ENCODE results near the gene FADS2.

Gene FADS2

GRCh38 chr11:61908730-61909316 lies 80.7 kb downstream of the FADS2 start:
- TF ChIP-seq, protein P1, sequence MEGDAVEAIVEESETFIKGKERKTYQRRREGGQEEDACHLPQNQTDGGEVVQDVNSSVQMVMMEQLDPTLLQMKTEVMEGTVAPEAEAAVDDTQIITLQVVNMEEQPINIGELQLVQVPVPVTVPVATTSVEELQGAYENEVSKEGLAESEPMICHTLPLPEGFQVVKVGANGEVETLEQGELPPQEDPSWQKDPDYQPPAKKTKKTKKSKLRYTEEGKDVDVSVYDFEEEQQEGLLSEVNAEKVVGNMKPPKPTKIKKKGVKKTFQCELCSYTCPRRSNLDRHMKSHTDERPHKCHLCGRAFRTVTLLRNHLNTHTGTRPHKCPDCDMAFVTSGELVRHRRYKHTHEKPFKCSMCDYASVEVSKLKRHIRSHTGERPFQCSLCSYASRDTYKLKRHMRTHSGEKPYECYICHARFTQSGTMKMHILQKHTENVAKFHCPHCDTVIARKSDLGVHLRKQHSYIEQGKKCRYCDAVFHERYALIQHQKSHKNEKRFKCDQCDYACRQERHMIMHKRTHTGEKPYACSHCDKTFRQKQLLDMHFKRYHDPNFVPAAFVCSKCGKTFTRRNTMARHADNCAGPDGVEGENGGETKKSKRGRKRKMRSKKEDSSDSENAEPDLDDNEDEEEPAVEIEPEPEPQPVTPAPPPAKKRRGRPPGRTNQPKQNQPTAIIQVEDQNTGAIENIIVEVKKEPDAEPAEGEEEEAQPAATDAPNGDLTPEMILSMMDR (IDR thresholded peaks at IDR 0.05; ENCODE audit: extremely low read depth, missing control alignments): no peak
- DNase-seq (ENCODE audit: low spot score): no peak

GRCh38 chr11:61910187-61911127 lies 82.4 kb downstream of the FADS2 start:
- DNase-seq (ENCODE audit: low spot score): no peak
- TF ChIP-seq, protein P1 (IDR thresholded peaks at IDR 0.05; ENCODE audit: extremely low read depth, missing control alignments): no peak

GRCh38 chr11:61911128-61911700 lies 83.1 kb downstream of the FADS2 start:
- TF ChIP-seq, protein P1 (IDR thresholded peaks at IDR 0.05; ENCODE audit: extremely low read depth, missing control alignments): no peak
- no peak for DNase-seq (ENCODE audit: low spot score)

GRCh38 chr11:61911701-61912529 lies 83.8 kb downstream of the FADS2 start:
- DNase-seq (ENCODE audit: low spot score): no peak
- TF ChIP-seq, protein P1 (IDR thresholded peaks at IDR 0.05; ENCODE audit: extremely low read depth, missing control alignments): no peak

- DNase-seq (ENCODE audit: low spot score): no peak
- TF ChIP-seq, protein P1 (IDR thresholded peaks at IDR 0.05; ENCODE audit: extremely low read depth, missing control alignments): no peak
Observed at GRCh38 chr11:61912530-61912898, 84.4 kb downstream of the FADS2 start.

DNA sequence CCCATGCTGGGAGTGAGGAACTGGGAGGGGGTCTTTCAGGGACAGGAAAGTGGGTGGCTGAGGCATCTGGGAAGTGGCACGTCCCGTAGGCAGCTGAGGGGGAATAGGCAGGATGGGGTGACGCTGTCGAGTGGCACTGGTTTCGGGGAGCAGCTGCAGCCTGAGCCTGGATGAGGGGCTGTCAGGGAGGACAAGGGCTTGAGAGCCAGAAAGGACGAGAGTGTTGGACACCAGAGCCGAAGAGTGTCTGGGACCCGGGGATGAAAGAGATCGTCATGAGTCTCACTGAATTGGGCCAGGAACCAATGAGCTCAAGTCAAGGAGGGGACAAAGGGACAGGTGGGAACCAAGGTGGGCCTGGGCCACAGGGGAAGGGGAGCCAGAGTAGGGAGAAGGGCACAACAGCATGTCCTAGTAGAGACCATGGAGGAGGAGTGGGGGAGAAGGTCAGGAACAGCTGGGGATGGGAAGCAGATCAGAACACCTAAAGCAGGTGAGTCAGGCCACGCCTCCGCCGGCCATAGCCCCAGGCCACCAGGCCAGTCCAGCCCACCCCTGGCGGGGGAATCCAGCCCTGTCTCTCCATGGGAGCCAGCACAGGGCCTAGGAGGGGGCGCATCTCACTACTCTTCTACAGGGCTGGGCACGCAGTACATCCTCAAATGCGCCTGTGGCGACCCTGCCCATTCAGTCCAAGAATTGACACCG lies 85.0 kb downstream of the FADS2 start:
- DNase-seq (ENCODE audit: low spot score): no peak
- TF ChIP-seq, protein P1 (IDR thresholded peaks at IDR 0.05; ENCODE audit: extremely low read depth, missing control alignments): no peak

All from GM20000 (cell line).